CD14-positive monocyte (primary cell): ENCODE results near the gene CTU1. TPM values are rescaled to one million over a fixed set of nuclear protein-coding genes. Genes with fewer than 3 reads are reported as not detected.

Experiments used
- DNase-seq, 3 donors: peaks; one replicate each; pipeline ENCODE4 v3.0.0-alpha.2; 2011 to 2022
- H2AFZ ChIP-seq: 2 replicates; pipeline ENCODE4 v1.6.0; 2012; ENCODE audit warnings: mild to moderate bottlenecking, low read depth, low read length, inconsistent platforms; ENCODE audit not compliant: insufficient read depth, poor library complexity, severe bottlenecking
- H3K27ac ChIP-seq, 2 donors: 1 replicate in 1 of 2; 2 replicates in 1 of 2; pipeline ENCODE4 v1.5.1; 2012 to 2013; ENCODE audit warnings: low read length in 2 of 2, control low read depth in 1 of 2, inconsistent platforms in 1 of 2, low read depth in 1 of 2, mild to moderate bottlenecking in 1 of 2
- H3K27me3 ChIP-seq, 2 donors: one replicate each; pipeline versions ENCODE4 v1.6.0 to v1.6.1; 2011 to 2013; ENCODE audit warnings: low read length in 2 of 2; ENCODE audit not compliant: control insufficient read depth in 2 of 2, insufficient read depth in 2 of 2
- H3K36me3 ChIP-seq, 2 donors: replicated peaks in 1 of 2; 1 replicate in 1 of 2; 2 replicates in 1 of 2; pipeline versions ENCODE4 v1.5.1 to v1.6.1; 2012 to 2013; ENCODE audit warnings: low read length in 2 of 2, control low read depth in 1 of 2, inconsistent platforms in 1 of 2, mild to moderate bottlenecking in 1 of 2; ENCODE audit not compliant: insufficient read depth in 2 of 2, control insufficient read depth in 1 of 2
- H3K4me1 ChIP-seq, 2 donors: 1 replicate in 1 of 2; 2 replicates in 1 of 2; pipeline versions ENCODE4 v1.5.1 to v1.6.1; 2012 to 2013; ENCODE audit warnings: low read length in 2 of 2, control low read depth in 1 of 2, inconsistent platforms in 1 of 2, mild to moderate bottlenecking in 1 of 2, moderate library complexity in 1 of 2; ENCODE audit not compliant: insufficient read depth in 2 of 2, control insufficient read depth in 1 of 2
- H3K4me2 ChIP-seq: replicated peaks from 2 replicates; pipeline ENCODE3; 2012; ENCODE audit warnings: low read length, moderate library complexity, mild to moderate bottlenecking; ENCODE audit not compliant: poor library complexity, severe bottlenecking; ENCODE audit errors: extremely low read depth
- H3K4me3 ChIP-seq, 3 experiments: fragments of 200-600 bp in 1 of 3; sonication (generic) in 1 of 3; replicated peaks in 1 of 3; 1 replicate in 2 of 3; 2 replicates in 1 of 3; pipeline ENCODE4 v1.5.1; 2011 to 2013; ENCODE audit warnings: low read length in 3 of 3, mild to moderate bottlenecking in 3 of 3, control low read depth in 2 of 3, low read depth in 2 of 3, inconsistent platforms in 1 of 3, moderate library complexity in 1 of 3
- H3K79me2 ChIP-seq: 2 replicates; pipeline ENCODE4 v1.6.0; 2012; ENCODE audit warnings: mild to moderate bottlenecking, control low read depth, inconsistent platforms, low read length, moderate library complexity; ENCODE audit not compliant: insufficient read depth
- H3K9ac ChIP-seq: 2 replicates; pipeline ENCODE4 v1.6.0; 2017; ENCODE audit warnings: low read length, mild to moderate bottlenecking; ENCODE audit not compliant: insufficient read depth, poor library complexity, severe bottlenecking
- H3K9me3 ChIP-seq, 2 donors: replicated peaks in 1 of 2; 1 replicate in 1 of 2; 2 replicates in 1 of 2; pipeline versions ENCODE4 v1.5.1 to v1.6.1; 2012 to 2013; ENCODE audit warnings: low read length in 2 of 2, control low read depth in 1 of 2; ENCODE audit not compliant: control insufficient read depth in 1 of 2, insufficient read depth in 1 of 2
- H4K20me1 ChIP-seq: 2 replicates; pipeline ENCODE4 v1.6.0; 2012; ENCODE audit warnings: mild to moderate bottlenecking, low read length, control low read depth, moderate library complexity; ENCODE audit not compliant: insufficient read depth
- H3K27ac Mint-ChIP-seq, 7 donors: one replicate each; pipeline ENCODE4 v1.8.0; 2020; ENCODE audit warnings: mild to moderate bottlenecking in 7 of 7, mixed read lengths in 7 of 7, moderate library complexity in 6 of 7, inconsistent platforms in 2 of 7
- H3K27me3 Mint-ChIP-seq, 3 donors: one replicate each; pipeline ENCODE4 v1.8.0; 2021 to 2022; ENCODE audit warnings: low read depth in 3 of 3, mild to moderate bottlenecking in 3 of 3, mixed read lengths in 3 of 3, moderate library complexity in 3 of 3, inconsistent platforms in 1 of 3
- H3K36me3 Mint-ChIP-seq, 2 donors: one replicate each; pipeline ENCODE4 v1.8.0; 2020; ENCODE audit warnings: mixed read lengths in 2 of 2, inconsistent platforms in 1 of 2, mild to moderate bottlenecking in 1 of 2
- H3K4me1 Mint-ChIP-seq: one replicate; pipeline ENCODE4 v1.8.0; 2020; ENCODE audit warnings: mild to moderate bottlenecking, mixed read lengths
- H3K4me3 Mint-ChIP-seq, 2 donors: one replicate each; pipeline ENCODE4 v1.8.0; 2020; ENCODE audit warnings: mild to moderate bottlenecking in 2 of 2, mixed read lengths in 2 of 2, moderate library complexity in 1 of 2
- H3K9me3 Mint-ChIP-seq, 7 donors: one replicate each; pipeline ENCODE4 v1.8.0; 2020 to 2022; ENCODE audit warnings: mixed read lengths in 7 of 7, mild to moderate bottlenecking in 6 of 7, moderate library complexity in 6 of 7, inconsistent platforms in 2 of 7
- CTCF ChIP-seq: fragments of 200-600 bp; IDR thresholded peaks from one replicate; pipeline ENCODE4 v1.8.0; 2022; ENCODE audit warnings: antibody characterized with exemption, mild to moderate bottlenecking
- WGBS: methylation state at CpG from one replicate; pipeline ENCODE4 v1.1.5; 2013; ENCODE audit warnings: missing lambda C conversion rate; ENCODE audit not compliant: insufficient coverage; 5-methylcytosine and 5-hydroxymethylcytosine counted together
- intact Hi-C, 2 donors: fragments of 100-400 bp; cut with micrococcal nuclease; formaldehyde crosslinking; loops; one replicate each; pipeline versions ENCODE4 v1.15.0 to v1.15.1; 2023
- polyA plus RNA-seq, 3 donors: library from polyadenylated mRNA; depleted of rRNA in 1 of 3; unstranded in 2 of 3; stranded (reverse) in 1 of 3; fragments of 300-500 nt in 2 of 3; fragments of >200 nt in 1 of 3; fragmentation: Illumina TruSeq in 2 of 3; gene quantifications; 1 replicate in 2 of 3; 2 replicates in 1 of 3; pipeline ENCODE4 v1.2.3, GENCODE V29; 2012 to 2021

The CTU1 gene
- polyA plus RNA-seq, 3 donors: 0.75 to 3.0 (median 2.9) TPM

- no peak overlapping the region for H3K9ac ChIP-seq
- H3K4me3 Mint-ChIP-seq: no peak overlapping the region
- H3K9me3 ChIP-seq: no peaks in the 10 kb centered on the region
- no peaks in the 10 kb centered on the region for H3K4me1 Mint-ChIP-seq
- H3K27me3 Mint-ChIP-seq: peaks cover 17 to 23% (median 21%) of the 10 kb centered on the region in 3 donors
- no peaks in the 10 kb centered on the region for H3K36me3 Mint-ChIP-seq
- TF ChIP-seq CTCF: no peak
- no peaks in the 10 kb centered on the region for H3K79me2 ChIP-seq
- intact Hi-C loops: no loop called here
- no peak overlapping the region for H3K4me2 ChIP-seq
- no peaks in the 10 kb centered on the region for H3K27me3 ChIP-seq
- H3K27ac ChIP-seq: no peak overlapping the region
- no peak for DNase-seq
- H4K20me1 ChIP-seq: no peaks in the 10 kb centered on the region
- 98% methylated on average over 15 of the region's 18 CpGs for WGBS
- H3K27ac Mint-ChIP-seq: peak overlapping the region in 3 of 7 donors; percentile 9 to 31 (median 30)
- H3K4me1 ChIP-seq: no peaks in the 10 kb centered on the region
- no peaks in the 10 kb centered on the region for H3K36me3 ChIP-seq
- H3K4me3 ChIP-seq: no peak overlapping the region
- no peaks in the 10 kb centered on the region for H3K9me3 Mint-ChIP-seq
- no peak overlapping the region for H2AFZ ChIP-seq
Observed at GRCh38 chr19:51086153-51086850, 21.9 kb downstream of the CTU1 start.

GRCh38 chr19:51084505-51084904 is 23.7 kb downstream of the CTU1 start:
- peaks cover 15 to 21% (median 16%) of the 10 kb centered on the region in 3 donors for H3K27me3 Mint-ChIP-seq
- H3K36me3 ChIP-seq: no peaks in the 10 kb centered on the region
- H3K27ac ChIP-seq: no peak overlapping the region
- H3K9ac ChIP-seq: no peak overlapping the region
- H3K4me3 ChIP-seq: no peak overlapping the region
- no peak overlapping the region for H3K4me2 ChIP-seq
- intact Hi-C loops: no loop called here
- H3K4me1 ChIP-seq: no peaks in the 10 kb centered on the region
- no peak overlapping the region for H2AFZ ChIP-seq
- WGBS: 82% methylated on average over 5 of the region's 7 CpGs
- H3K9me3 Mint-ChIP-seq: peaks cover 0 to 2% (median 0%) of the 10 kb centered on the region in 7 donors
- H4K20me1 ChIP-seq: no peaks in the 10 kb centered on the region
- DNase-seq: no peak
- H3K4me1 Mint-ChIP-seq: no peaks in the 10 kb centered on the region
- no peaks in the 10 kb centered on the region for H3K27me3 ChIP-seq
- H3K27ac Mint-ChIP-seq: no peak overlapping the region
- H3K36me3 Mint-ChIP-seq: no peaks in the 10 kb centered on the region
- no peaks in the 10 kb centered on the region for H3K9me3 ChIP-seq
- H3K79me2 ChIP-seq: no peaks in the 10 kb centered on the region
- no peak for TF ChIP-seq CTCF
- H3K4me3 Mint-ChIP-seq: no peak overlapping the region
